GM20431 (cell line): ENCODE measurements around the gene IFITM1.
"Not testable (repeated sequence)": the region's sequence is repeated elsewhere in the genome, so short reads cannot be mapped to it uniquely, and the experiment has no call there.

Experiments
- in situ Hi-C: fragments of 300-500 bp; cut with MseI, MboI; formaldehyde crosslinking; loops from one replicate; pipeline ENCODE4 v1.15.0; 2020; ENCODE audit warnings: low sequenced_read_pairs; ENCODE audit not compliant: unreplicated experiment

IFITM1 gene

GRCh38 chr11:307766-308708, 5.8 kb upstream of the IFITM1 start, which contains the start of gene IFITM2:
IFITM2 (plus strand) TSS chr11:307816; CDS start chr11:308193, 377 bp downstream.
- in situ Hi-C loops = not testable (repeated sequence)

- in situ Hi-C loops = not testable (repeated sequence)
Observed at GRCh38 chr11:308740-309665, 4.8 kb upstream of the IFITM1 start.

- in situ Hi-C loops = not testable (repeated sequence)
Observed at GRCh38 chr11:309979-310572, 3.8 kb upstream of the IFITM1 start.

GRCh38 chr11:311013-311748, 2.7 kb upstream of the IFITM1 start:
- in situ Hi-C loops = not testable (repeated sequence)

GRCh38 chr11:312092-312816, 1.6 kb upstream of the IFITM1 start:
- in situ Hi-C loops = no loop called here

- in situ Hi-C loops = no loop called here
Observed at GRCh38 chr11:313304-313786, 495 bp upstream of the IFITM1 start.

- in situ Hi-C loops = not testable (repeated sequence)
Observed at GRCh38 chr11:314554-314875, 675 bp downstream of the IFITM1 start.

- in situ Hi-C loops = no loop called here
Observed at GRCh38 chr11:315051-315481, 1.2 kb downstream of the IFITM1 start.

GRCh38 chr11:315516-315994, 1.7 kb downstream of the IFITM1 start:
- in situ Hi-C loops = no loop called here

- in situ Hi-C loops = no loop called here
Observed at GRCh38 chr11:316031-316701, 2.3 kb downstream of the IFITM1 start.

- in situ Hi-C loops = no loop called here
Observed at GRCh38 chr11:316891-317301, 3.1 kb downstream of the IFITM1 start.

GRCh38 chr11:317668-318404, 4.0 kb downstream of the IFITM1 start:
- in situ Hi-C loops = not testable (repeated sequence)

GRCh38 chr11:318405-319120, 4.7 kb downstream of the IFITM1 start:
- in situ Hi-C loops = not testable (repeated sequence)

- in situ Hi-C loops = not testable (repeated sequence)
Observed at GRCh38 chr11:319121-319887, 5.5 kb downstream of the IFITM1 start.

GRCh38 chr11:319888-320273, 6.0 kb downstream of the IFITM1 start:
- in situ Hi-C loops = not testable (repeated sequence)

- in situ Hi-C loops = no loop called here
Observed at GRCh38 chr11:324156-324555, 10.3 kb downstream of the IFITM1 start.
